Suprapubic skin (tissue), 4 donors: ENCODE results near the gene TMPRSS6.

Experiments
- CTCF ChIP-seq, 2 donors: fragments of 200-600 bp in 1 of 2; fragments of 450-650 bp in 1 of 2; sonication (generic) in 1 of 2; IDR thresholded peaks; one replicate each; pipeline ENCODE4 v1.5.1; 2016 to 2019; ENCODE audit warnings: antibody characterized with exemption in 2 of 2, mild to moderate bottlenecking in 1 of 2, moderate library complexity in 1 of 2
- POLR2A ChIP-seq, 2 donors: fragments of 450-650 bp; IDR thresholded peaks; one replicate each; pipeline ENCODE4 v1.6.1; 2017; ENCODE audit warnings: antibody characterized with exemption in 2 of 2, mild to moderate bottlenecking in 2 of 2, moderate library complexity in 2 of 2
- POLR2AphosphoS5 ChIP-seq, 3 donors: sonication (generic); formaldehyde crosslinking; IDR thresholded peaks; one replicate each; pipeline ENCODE4 v1.6.1; 2017; ENCODE audit warnings: antibody characterized with exemption in 3 of 3

GRCh38 chr22:37138849-37139561 is 29.5 kb upstream of the TMPRSS6 start:
- TF ChIP-seq CTCF (IDR thresholded peaks at IDR 0.05) (no peak), POLR2A (IDR thresholded peaks at IDR 0.05) (no peak), POLR2AphosphoS5 (IDR thresholded peaks at IDR 0.05) (no peak)
